ENCODE data around the gene TUBA4B.
"Not testable (repeated sequence)": the region's sequence is repeated elsewhere in the genome, so short reads cannot be mapped to it uniquely, and the experiment has no call there.

DNA sequence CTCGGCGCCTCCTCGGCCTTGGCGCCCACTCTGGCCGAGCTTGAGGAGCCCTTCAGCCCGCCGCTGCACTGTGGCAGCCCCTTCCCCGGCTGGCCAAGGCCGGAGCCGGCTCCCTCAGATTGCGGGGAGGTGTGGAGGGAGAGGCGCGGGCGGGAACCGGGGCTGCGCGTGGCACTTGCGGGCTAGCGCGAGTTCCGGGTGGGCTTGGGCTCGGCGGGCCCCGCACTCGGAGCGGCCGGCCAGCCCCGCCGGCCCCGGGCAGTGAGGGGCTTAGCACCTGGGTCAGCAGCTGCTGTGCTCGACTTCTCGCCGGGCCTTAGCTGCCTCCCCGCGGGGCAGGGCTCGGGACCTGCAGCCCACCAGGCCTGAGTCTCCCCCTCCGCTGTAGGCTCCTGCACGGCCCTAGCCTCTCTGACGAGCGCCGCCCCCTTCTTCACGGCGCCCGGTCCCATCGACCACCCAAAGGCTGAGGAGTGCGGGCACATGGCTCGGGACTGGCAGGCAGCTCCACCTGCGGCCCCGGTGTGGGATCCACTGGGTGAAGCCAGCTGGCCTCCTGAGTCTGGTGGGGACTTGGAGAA lies 59.7 kb downstream of the TUBA4B start:
- TF ChIP-seq, protein P1, sequence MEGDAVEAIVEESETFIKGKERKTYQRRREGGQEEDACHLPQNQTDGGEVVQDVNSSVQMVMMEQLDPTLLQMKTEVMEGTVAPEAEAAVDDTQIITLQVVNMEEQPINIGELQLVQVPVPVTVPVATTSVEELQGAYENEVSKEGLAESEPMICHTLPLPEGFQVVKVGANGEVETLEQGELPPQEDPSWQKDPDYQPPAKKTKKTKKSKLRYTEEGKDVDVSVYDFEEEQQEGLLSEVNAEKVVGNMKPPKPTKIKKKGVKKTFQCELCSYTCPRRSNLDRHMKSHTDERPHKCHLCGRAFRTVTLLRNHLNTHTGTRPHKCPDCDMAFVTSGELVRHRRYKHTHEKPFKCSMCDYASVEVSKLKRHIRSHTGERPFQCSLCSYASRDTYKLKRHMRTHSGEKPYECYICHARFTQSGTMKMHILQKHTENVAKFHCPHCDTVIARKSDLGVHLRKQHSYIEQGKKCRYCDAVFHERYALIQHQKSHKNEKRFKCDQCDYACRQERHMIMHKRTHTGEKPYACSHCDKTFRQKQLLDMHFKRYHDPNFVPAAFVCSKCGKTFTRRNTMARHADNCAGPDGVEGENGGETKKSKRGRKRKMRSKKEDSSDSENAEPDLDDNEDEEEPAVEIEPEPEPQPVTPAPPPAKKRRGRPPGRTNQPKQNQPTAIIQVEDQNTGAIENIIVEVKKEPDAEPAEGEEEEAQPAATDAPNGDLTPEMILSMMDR (IDR thresholded peaks at IDR 0.05) = not testable (repeated sequence)
- not testable (repeated sequence) for TF ChIP-seq POLR2A (IDR thresholded peaks at IDR 0.05)
